GM23338 (cell line): ENCODE data around the gene DCLK2. TPM values are rescaled to one million over a fixed set of nuclear protein-coding genes. Genes with fewer than 3 reads are reported as not detected.

Source experiments
- ATAC-seq: fragments of 200-7000 bp; cut with Tn5 transposase; 3 replicates; pipeline ENCODE4 v1.9.1; 2020
- DNase-seq: peaks from one replicate; pipeline ENCODE4 v3.0.0-alpha.2; 2015; ENCODE audit warnings: low spot score
- H2AFZ ChIP-seq: fragments of 200-600 bp; sonication (generic); 2 replicates; pipeline ENCODE4 v1.8.0; 2016; ENCODE audit warnings: antibody characterized with exemption, mild to moderate bottlenecking, moderate library complexity
- H3F3A ChIP-seq: fragments of 200-600 bp; sonication (generic); replicated peaks from 2 replicates; pipeline ENCODE4 v1.8.0; 2017; ENCODE audit warnings: antibody characterized with exemption, mixed run types, low read depth
- H3K27ac ChIP-seq: fragments of 200-600 bp; sonication (generic); 2 replicates; pipeline ENCODE4 v1.6.1; 2016; ENCODE audit warnings: low read depth
- H3K27me3 ChIP-seq: fragments of 200-600 bp; sonication (generic); 2 replicates; pipeline ENCODE4 v1.8.0; 2016; ENCODE audit warnings: mild to moderate bottlenecking, mixed run types, moderate library complexity; ENCODE audit not compliant: insufficient read depth
- H3K36me3 ChIP-seq: fragments of 200-600 bp; sonication (generic); 2 replicates; pipeline ENCODE4 v1.8.0; 2016; ENCODE audit warnings: mild to moderate bottlenecking; ENCODE audit not compliant: insufficient read depth
- H3K4me1 ChIP-seq: fragments of 200-600 bp; sonication (generic); 2 replicates; pipeline ENCODE4 v1.8.0; 2016; ENCODE audit warnings: mild to moderate bottlenecking, moderate library complexity; ENCODE audit not compliant: insufficient read depth
- H3K4me2 ChIP-seq: fragments of 200-600 bp; sonication (generic); 2 replicates; pipeline ENCODE4 v1.7.1; 2017; ENCODE audit warnings: mixed run types
- H3K4me3 ChIP-seq: fragments of 200-600 bp; sonication (generic); 2 replicates; pipeline ENCODE4 v1.6.1; 2016; ENCODE audit warnings: mixed run types
- H3K79me2 ChIP-seq: fragments of 200-600 bp; sonication (generic); replicated peaks from 2 replicates; pipeline ENCODE4 v1.8.0; 2017; ENCODE audit warnings: mild to moderate bottlenecking; ENCODE audit not compliant: insufficient read depth
- H3K9me2 ChIP-seq: fragments of 200-600 bp; sonication (generic); 2 replicates; pipeline ENCODE4 v1.8.0; 2017; ENCODE audit not compliant: insufficient read depth
- H4K20me1 ChIP-seq: fragments of 200-600 bp; sonication (generic); replicated peaks from 2 replicates; pipeline ENCODE4 v1.8.0; 2017; ENCODE audit warnings: mild to moderate bottlenecking; ENCODE audit not compliant: insufficient read depth
- H3K27ac Mint-ChIP-seq: 2 replicates; pipeline ENCODE4 v1.8.0; 2020; ENCODE audit warnings: inconsistent platforms, mild to moderate bottlenecking, moderate library complexity, mixed read lengths
- H3K27me3 Mint-ChIP-seq: 3 replicates; pipeline ENCODE4 v1.8.0; 2022; ENCODE audit warnings: low read depth, mild to moderate bottlenecking, moderate library complexity, mixed read lengths, inconsistent platforms; ENCODE audit not compliant: insufficient read depth, poor library complexity
- H3K36me3 Mint-ChIP-seq: 3 replicates; pipeline ENCODE4 v1.8.0; 2021; ENCODE audit warnings: low read depth, mild to moderate bottlenecking, inconsistent platforms, moderate library complexity, mixed read lengths
- H3K4me1 Mint-ChIP-seq: 3 replicates; pipeline ENCODE4 v1.8.0; 2020; ENCODE audit warnings: mild to moderate bottlenecking, inconsistent platforms, mixed read lengths
- H3K4me3 Mint-ChIP-seq: 3 replicates; pipeline ENCODE4 v1.8.0; 2021; ENCODE audit warnings: moderate library complexity, mild to moderate bottlenecking, inconsistent platforms, mixed read lengths
- H3K9me3 Mint-ChIP-seq: 3 replicates; pipeline ENCODE4 v1.8.0; 2020; ENCODE audit warnings: moderate library complexity, mild to moderate bottlenecking, inconsistent platforms, mixed read lengths
- CREB1 ChIP-seq: fragments of 250-450 bp; sonication (Bioruptor Pico); IDR thresholded peaks from 2 replicates; pipeline ENCODE4 v1.5.0; 2020; ENCODE audit warnings: low read depth, mild to moderate bottlenecking, moderate library complexity
- CTCF ChIP-seq, 2 experiments: fragments of 200-600 bp in 1 of 2; sonication (generic) in 1 of 2; conservative IDR thresholded peaks; 2 replicates each; pipeline versions ENCODE4 v1.5.1 to v1.6.1; 2016 to 2017; ENCODE audit warnings: antibody characterized with exemption in 2 of 2, low read depth in 2 of 2, mild to moderate bottlenecking in 2 of 2, moderate library complexity in 1 of 2
- ETS1 ChIP-seq: IDR thresholded peaks from 2 replicates; pipeline ENCODE4 v1.6.1; 2016; ENCODE audit warnings: antibody characterized with exemption
- EZH2 ChIP-seq: fragments of 200-600 bp; sonication (generic); IDR thresholded peaks from one replicate; pipeline ENCODE4 v1.8.0; 2017; ENCODE audit warnings: antibody characterized with exemption, mild to moderate bottlenecking, low read depth; ENCODE audit not compliant: unreplicated experiment
- EZH2phosphoT487 ChIP-seq: fragments of 200-600 bp; sonication (generic); IDR thresholded peaks from one replicate; pipeline ENCODE4 v1.8.1; 2018; ENCODE audit warnings: antibody characterized with exemption; ENCODE audit not compliant: unreplicated experiment
- JUNB ChIP-seq: IDR thresholded peaks from one replicate; pipeline ENCODE4 v1.6.1; 2016; ENCODE audit warnings: antibody characterized with exemption; ENCODE audit not compliant: unreplicated experiment
- NANOG ChIP-seq: IDR thresholded peaks from 2 replicates; pipeline ENCODE4 v1.6.1; 2016; ENCODE audit warnings: antibody characterized with exemption, borderline replicate concordance
- POLR2AphosphoS5 ChIP-seq: IDR thresholded peaks from 2 replicates; pipeline ENCODE4 v1.6.1; 2016; ENCODE audit warnings: antibody characterized with exemption, low read depth
- STAT1 ChIP-seq: IDR thresholded peaks from one replicate; pipeline ENCODE4 v1.6.1; 2016; ENCODE audit warnings: antibody characterized with exemption; ENCODE audit not compliant: unreplicated experiment
- ZNF114 ChIP-seq: fragments of 250-450 bp; sonication (Bioruptor Pico); IDR thresholded peaks from 2 replicates; pipeline ENCODE4 v1.5.0; 2020; ENCODE audit warnings: mild to moderate bottlenecking, moderate library complexity
- ZNF462 ChIP-seq: fragments of 250-450 bp; sonication (Bioruptor Pico); IDR thresholded peaks from 2 replicates; pipeline ENCODE4 v1.5.0; 2020; ENCODE audit warnings: mild to moderate bottlenecking, moderate library complexity
- polyA plus RNA-seq: library from polyadenylated mRNA; unstranded; fragments of >200 nt; fragmentation: Nextera tagmentation; extraction: Ambion mirVana; gene quantifications from 2 replicates; pipeline ENCODE4 v1.2.1, GENCODE V29; 2016
- total RNA-seq: library from RNA; depleted of rRNA; stranded (reverse); fragments of >200 nt; shearing (Covaris generic); gene quantifications from 2 replicates; pipeline ENCODE4 v1.2.3, GENCODE V29; 2014

The DCLK2 gene
- total and polyA plus RNA-seq, 2 experiments from 2014 or later: 0.49 TPM; not detected in 1

- H3K27me3 Mint-ChIP-seq: no peaks in the 10 kb centered on the region
- ATAC-seq (peak; percentile 75), DNase-seq (peak; percentile 60)
- no peaks in the 10 kb centered on the region for H4K20me1 ChIP-seq
- no peaks in the 10 kb centered on the region for H3K9me2 ChIP-seq
- H3K36me3 Mint-ChIP-seq: peaks cover 9% of the 10 kb centered on the region; the same call in 2 of the 3 replicates
- H3K79me2 ChIP-seq: no peaks in the 10 kb centered on the region
- H3K9me3 Mint-ChIP-seq: peaks cover 21% of the 10 kb centered on the region
- no peak overlapping the region for H2AFZ ChIP-seq
- H3K27ac ChIP-seq: no peak overlapping the region
- no peaks in the 10 kb centered on the region for H3K36me3 ChIP-seq
- H3F3A ChIP-seq: no peaks in the 10 kb centered on the region
- no peaks in the 10 kb centered on the region for H3K4me1 ChIP-seq
- H3K27me3 ChIP-seq: no peaks in the 10 kb centered on the region
- no peaks in the 10 kb centered on the region for H3K4me1 Mint-ChIP-seq
- no peak overlapping the region for H3K4me3 Mint-ChIP-seq
- H3K27ac Mint-ChIP-seq: no peak overlapping the region
- TF ChIP-seq EZH2 (no peak), CTCF (conservative IDR thresholded peaks at IDR 0.05; ENCODE audit: low read depth in 2 of 2) (peak in 1 of 2 experiments; percentile 47; a peak in 2 of 4 replicates), NANOG (no peak), CREB1 (no peak), ETS1 (no peak), EZH2phosphoT487 (no peak), ZNF114 (no peak)
- no peak overlapping the region for H3K4me2 ChIP-seq
- no peak overlapping the region for H3K4me3 ChIP-seq
These were observed 67.1 kb downstream of the DCLK2 start for GRCh38 chr4:150145090-150145945.

GRCh38 chr4:150145946-150146340, 67.7 kb downstream of the DCLK2 start:
- Histone ChIP-seq H4K20me1 (no peaks in the 10 kb centered on the region), H3F3A (no peaks in the 10 kb centered on the region), H3K27ac (no peak overlapping the region), H3K79me2 (no peaks in the 10 kb centered on the region), H3K4me3 (no peak overlapping the region), H3K27me3 (no peaks in the 10 kb centered on the region), H3K4me1 (no peaks in the 10 kb centered on the region), H3K4me2 (no peak overlapping the region), H3K36me3 (no peaks in the 10 kb centered on the region), H3K9me2 (no peaks in the 10 kb centered on the region), H2AFZ (no peak overlapping the region)
- peaks cover 9% of the 10 kb centered on the region; the same call in 2 of the 3 replicates for H3K36me3 Mint-ChIP-seq
- DNase-seq: no peak
- H3K4me1 Mint-ChIP-seq: no peaks in the 10 kb centered on the region
- no peaks in the 10 kb centered on the region for H3K27me3 Mint-ChIP-seq
- TF ChIP-seq ETS1 (no peak), ZNF114 (no peak), POLR2AphosphoS5 (no peak), EZH2 (no peak), STAT1 (no peak), JUNB (no peak), ZNF462 (CRISPR knock-in tag) (no peak)
- no peak for ATAC-seq
- H3K9me3 Mint-ChIP-seq: peaks cover 21% of the 10 kb centered on the region
- H3K27ac Mint-ChIP-seq: no peak overlapping the region
- no peak overlapping the region for H3K4me3 Mint-ChIP-seq
